ENCODE data around the gene VTI1A. TPM values are rescaled to one million over a fixed set of nuclear protein-coding genes. Genes with fewer than 3 reads are reported as not detected.

VTI1A gene
- total and polyA plus RNA-seq, 2 experiments from 2014 or later = 26.8 to 31.0 TPM

GRCh38 chr10:112813866-112814591 is 367.0 kb downstream of the VTI1A start:
- no peaks in the 10 kb centered on the region for H3K9me2 ChIP-seq (ENCODE audit: insufficient read depth)
- ATAC-seq (no peak), DNase-seq (ENCODE audit: low spot score) (no peak)
- peaks cover 82% of the 10 kb centered on the region for H3K4me1 Mint-ChIP-seq
- H3F3A ChIP-seq (replicated peaks; ENCODE audit: low read depth) = peaks cover 26% of the 10 kb centered on the region
- no peak overlapping the region for H3K4me3 Mint-ChIP-seq
- H4K20me1 ChIP-seq (replicated peaks; ENCODE audit: insufficient read depth) = no peaks in the 10 kb centered on the region
- H3K27ac Mint-ChIP-seq = no peak overlapping the region; the same call in 1 of the 2 replicates
- H3K27me3 ChIP-seq (ENCODE audit: insufficient read depth) = peaks cover 39% of the 10 kb centered on the region
- no peak overlapping the region for H3K4me3 ChIP-seq
- no peaks in the 10 kb centered on the region for H3K79me2 ChIP-seq (replicated peaks; ENCODE audit: insufficient read depth)
- H3K27me3 Mint-ChIP-seq (ENCODE audit: insufficient read depth, low read depth, poor library complexity) = peaks cover 19% of the 10 kb centered on the region
- peaks cover 3% of the 10 kb centered on the region; the same call in 1 of the 3 replicates for H3K9me3 Mint-ChIP-seq
- no peak overlapping the region for H2AFZ ChIP-seq
- H3K36me3 ChIP-seq (ENCODE audit: insufficient read depth) = no peaks in the 10 kb centered on the region; the same call in 1 of the 2 replicates
- H3K4me2 ChIP-seq = peak overlapping the region; percentile 59; the same call in 1 of the 2 replicates
- no peak for TF ChIP-seq EZH2 (IDR thresholded peaks at IDR 0.05; ENCODE audit: low read depth, unreplicated experiment)
- no peak for TF ChIP-seq NANOG (IDR thresholded peaks at IDR 0.05; ENCODE audit: borderline replicate concordance)
- no peak for TF ChIP-seq EZH2phosphoT487 (IDR thresholded peaks at IDR 0.05; ENCODE audit: unreplicated experiment)
- TF ChIP-seq CTCF (conservative IDR thresholded peaks at IDR 0.05; ENCODE audit: low read depth in 2 of 2) = no peak
- TF ChIP-seq ZNF331 (CRISPR knock-in tag; IDR thresholded peaks at IDR 0.05; ENCODE audit: low read depth) = no peak
- no peak for TF ChIP-seq JUNB (IDR thresholded peaks at IDR 0.05; ENCODE audit: unreplicated experiment)
- TF ChIP-seq ZNF114 (CRISPR knock-in tag; IDR thresholded peaks at IDR 0.05) = no peak
- no peak for TF ChIP-seq CREB1 (CRISPR knock-in tag; IDR thresholded peaks at IDR 0.05; ENCODE audit: low read depth)
- no peak for TF ChIP-seq REST (IDR thresholded peaks at IDR 0.05; ENCODE audit: unreplicated experiment)
- TF ChIP-seq ETS1 (IDR thresholded peaks at IDR 0.05) = no peak
- no peak for TF ChIP-seq ZNF462 (CRISPR knock-in tag; IDR thresholded peaks at IDR 0.05)
- TF ChIP-seq POLR2AphosphoS5 (IDR thresholded peaks at IDR 0.05; ENCODE audit: low read depth) = no peak
- TF ChIP-seq STAT1 (IDR thresholded peaks at IDR 0.05; ENCODE audit: unreplicated experiment) = no peak
- H3K4me1 ChIP-seq (ENCODE audit: insufficient read depth) = peaks cover 61% of the 10 kb centered on the region
- H3K27ac ChIP-seq (ENCODE audit: low read depth) = no peak overlapping the region
- no peaks in the 10 kb centered on the region; the same call in 1 of the 3 replicates for H3K36me3 Mint-ChIP-seq (ENCODE audit: low read depth)
